Measurements from ENCODE around the gene SH3GL1.
A peak's percentile ranks its signal among the peaks of the same experiment; 100 is the strongest.

SH3GL1 gene

GRCh38 chr19:4396949-4397783, 3.2 kb downstream of the SH3GL1 start:
- no peak for DNase-seq

- DNase-seq = peak; percentile 55
These were observed 6.3 kb downstream of the SH3GL1 start for GRCh38 chr19:4393947-4394590.

GRCh38 chr19:4391701-4392483, 8.5 kb downstream of the SH3GL1 start:
- no peak for DNase-seq

GRCh38 chr19:4391306-4391693, 9.0 kb downstream of the SH3GL1 start:
- no peak for DNase-seq

GRCh38 chr19:4390567-4391305, 9.6 kb downstream of the SH3GL1 start:
- DNase-seq = peak; percentile 34

- DNase-seq = peak; percentile 37
These were observed 10.3 kb downstream of the SH3GL1 start for GRCh38 chr19:4390017-4390566.

GRCh38 chr19:4389511-4390016, 10.8 kb downstream of the SH3GL1 start:
- no peak for DNase-seq

- no peak for DNase-seq
These were observed 11.3 kb downstream of the SH3GL1 start for GRCh38 chr19:4389064-4389375.

GRCh38 chr19:4388337-4389063, 11.8 kb downstream of the SH3GL1 start:
- DNase-seq = no peak

- no peak for DNase-seq
These were observed 14.1 kb downstream of the SH3GL1 start for GRCh38 chr19:4386041-4386782.

- no peak for DNase-seq
These were observed 14.9 kb downstream of the SH3GL1 start for GRCh38 chr19:4385291-4386040.

- DNase-seq = no peak
These were observed 20.1 kb downstream of the SH3GL1 start for GRCh38 chr19:4380254-4380727.

GRCh38 chr19:4379383-4380253, 20.7 kb downstream of the SH3GL1 start:
- DNase-seq = no peak

GRCh38 chr19:4378886-4379285, 21.5 kb downstream of the SH3GL1 start:
- no peak for DNase-seq

GRCh38 chr19:4376991-4377781, 23.2 kb downstream of the SH3GL1 start:
- no peak for DNase-seq

- no peak for DNase-seq
These were observed 23.7 kb downstream of the SH3GL1 start for GRCh38 chr19:4376671-4376990.

GRCh38 chr19:4376028-4376670, 24.2 kb downstream of the SH3GL1 start:
- DNase-seq = no peak
